H1 (cell line): ENCODE data around the gene CGB7. TPM values are rescaled to one million over a fixed set of nuclear protein-coding genes. Genes with fewer than 3 reads are reported as not detected.

Experiments used
- CTCF ChIA-PET: fragments of 300-600 bp; sonication (Branson Sonifier 250); formaldehyde crosslinking; loops from one replicate; lab custom pipeline; 2021; ENCODE audit not compliant: partially characterized antibody; lab: Charles Lee
- POLR2A ChIA-PET: fragments of 300-600 bp; sonication (Branson Sonifier 250); formaldehyde crosslinking; loops from one replicate; lab custom pipeline; 2021; ENCODE audit warnings: inconsistent platforms; ENCODE audit not compliant: partially characterized antibody; lab: Charles Lee
- DNase-seq, 2 experiments: peaks; one replicate each; pipeline versions ENCODE4 v3.0.0 to v3.0.0-alpha.2; 2010 to 2022; ENCODE audit warnings: low spot score in 2 of 2, low read depth in 1 of 2, mixed read lengths in 1 of 2
- FAIRE-seq: peaks from 2 replicates; lab custom pipeline; 2011; peaks lifted over from hg19 to GRCh38; lab: Jason Lieb, UNC
- H2AFZ ChIP-seq: 2 replicates; pipeline ENCODE4 v1.8.1; 2012; ENCODE audit warnings: low read length, inconsistent platforms
- H2AK5ac ChIP-seq: 2 replicates; pipeline ENCODE4 v1.6.1; 2013; ENCODE audit warnings: low read depth, low read length
- H2BK120ac ChIP-seq: replicated peaks from 2 replicates; pipeline ENCODE3; 2013; ENCODE audit warnings: low read depth, low read length, inconsistent platforms
- H2BK12ac ChIP-seq: 2 replicates; pipeline ENCODE4 v1.6.1; 2013; ENCODE audit warnings: low read depth, low read length
- H2BK15ac ChIP-seq: 2 replicates; pipeline ENCODE4 v1.6.1; 2013; ENCODE audit warnings: low read length
- H2BK20ac ChIP-seq: 2 replicates; pipeline ENCODE4 v1.6.1; 2013; ENCODE audit warnings: low read length
- H2BK5ac ChIP-seq: 2 replicates; pipeline ENCODE4 v1.6.1; 2013; ENCODE audit warnings: low read depth, low read length
- H3K14ac ChIP-seq: 2 replicates; pipeline ENCODE4 v1.6.1; 2013; ENCODE audit warnings: inconsistent platforms; ENCODE audit not compliant: insufficient read length
- H3K18ac ChIP-seq: 2 replicates; pipeline ENCODE4 v1.6.1; 2013; ENCODE audit warnings: low read length; ENCODE audit errors: extremely low read depth
- H3K23ac ChIP-seq: 2 replicates; pipeline ENCODE4 v1.6.1; 2013; ENCODE audit warnings: inconsistent platforms; ENCODE audit not compliant: insufficient read length
- H3K23me2 ChIP-seq: 2 replicates; pipeline ENCODE4 v1.6.1; 2013; ENCODE audit warnings: low read depth, low read length
- H3K27ac ChIP-seq: 2 replicates; pipeline ENCODE4 v1.6.1; 2011; ENCODE audit warnings: low read depth, low read length, inconsistent platforms
- H3K27me3 ChIP-seq, 4 experiments: replicated peaks in 1 of 4; 1 replicate in 1 of 4; 2 replicates in 3 of 4; pipeline versions ENCODE4 v1.6.1 to v1.8.1; 2011 to 2013; ENCODE audit warnings: low read length in 3 of 4, mild to moderate bottlenecking in 3 of 4, inconsistent platforms in 2 of 4, mixed read lengths in 2 of 4, moderate library complexity in 1 of 4; ENCODE audit not compliant: control insufficient read depth in 3 of 4, insufficient read depth in 3 of 4; ENCODE audit errors: extremely low read depth in 1 of 4
- H3K36me3 ChIP-seq, 4 experiments: 2 replicates each; pipeline versions ENCODE4 v1.6.1 to v1.8.1; 2011 to 2013; ENCODE audit warnings: mild to moderate bottlenecking in 4 of 4, low read length in 3 of 4, moderate library complexity in 2 of 4, control low read depth in 1 of 4, inconsistent platforms in 1 of 4; ENCODE audit not compliant: insufficient read depth in 4 of 4, control insufficient read depth in 2 of 4
- H3K4ac ChIP-seq: replicated peaks from 2 replicates; pipeline ENCODE3; 2013; ENCODE audit warnings: low read length, low read depth, mixed read lengths, inconsistent platforms; ENCODE audit not compliant: insufficient read length
- H3K4me1 ChIP-seq, 4 experiments: replicated peaks in 1 of 4; 1 replicate in 1 of 4; 2 replicates in 3 of 4; pipeline versions ENCODE4 v1.6.1 to v1.8.1; 2011 to 2013; ENCODE audit warnings: low read length in 3 of 4, inconsistent platforms in 2 of 4, mixed read lengths in 1 of 4; ENCODE audit not compliant: insufficient read depth in 4 of 4, control insufficient read depth in 3 of 4
- H3K4me2 ChIP-seq, 2 experiments: 2 replicates each; pipeline versions ENCODE4 v1.6.1 to v1.8.1; 2011 to 2013; ENCODE audit warnings: low read depth in 2 of 2, low read length in 2 of 2, control low read depth in 1 of 2, inconsistent platforms in 1 of 2, mild to moderate bottlenecking in 1 of 2; ENCODE audit not compliant: insufficient read depth in 1 of 2
- H3K4me3 ChIP-seq, 4 experiments: fragments of 200-600, 300-600 bp in 1 of 4; sonication (generic), shearing (Covaris generic), sonication (Bioruptor Twin) in 1 of 4; 2 replicates each; pipeline versions ENCODE4 v1.5.1 to v1.8.1; 2011 to 2016; ENCODE audit warnings: low read length in 4 of 4, low read depth in 3 of 4, control low read depth in 2 of 4, inconsistent platforms in 2 of 4, mild to moderate bottlenecking in 2 of 4, mixed read lengths in 1 of 4, moderate library complexity in 1 of 4; ENCODE audit not compliant: insufficient read depth in 2 of 4; ENCODE audit errors: extremely low read depth in 1 of 4
- H3K56ac ChIP-seq: replicated peaks from 2 replicates; pipeline ENCODE3; 2013; ENCODE audit warnings: low read depth, mild to moderate bottlenecking, mixed read lengths, low read length, inconsistent platforms; ENCODE audit not compliant: insufficient read length
- H3K79me1 ChIP-seq: 2 replicates; pipeline ENCODE4 v1.6.1; 2013; ENCODE audit warnings: low read depth, low read length, control low read depth
- H3K79me2 ChIP-seq, 2 experiments: 2 replicates each; pipeline versions ENCODE4 v1.6.1 to v1.8.1; 2012 to 2013; ENCODE audit warnings: low read length in 2 of 2, mild to moderate bottlenecking in 2 of 2, inconsistent platforms in 1 of 2; ENCODE audit not compliant: insufficient read depth in 2 of 2, control insufficient read depth in 1 of 2
- H3K9ac ChIP-seq, 4 experiments: replicated peaks in 1 of 4; 1 replicate in 1 of 4; 2 replicates in 3 of 4; pipeline versions ENCODE4 v1.6.1 to v1.8.1; 2011 to 2013; ENCODE audit warnings: low read depth in 3 of 4, low read length in 3 of 4, control low read depth in 2 of 4, mild to moderate bottlenecking in 2 of 4, moderate library complexity in 2 of 4, inconsistent platforms in 1 of 4; ENCODE audit errors: extremely low read depth in 1 of 4
- H3K9me3 ChIP-seq, 2 experiments: 2 replicates each; pipeline versions ENCODE4 v1.6.1 to v1.8.1; 2012 to 2013; ENCODE audit warnings: mild to moderate bottlenecking in 2 of 2, moderate library complexity in 2 of 2, control low read depth in 1 of 2, inconsistent platforms in 1 of 2, low read depth in 1 of 2, low read length in 1 of 2, mixed read lengths in 1 of 2; ENCODE audit not compliant: insufficient read depth in 2 of 2
- H4K20me1 ChIP-seq, 2 experiments: replicated peaks in 1 of 2; 2 replicates each; pipeline versions ENCODE3 to v1.8.1; 2011 to 2013; ENCODE audit warnings: inconsistent platforms in 2 of 2, low read length in 2 of 2, mild to moderate bottlenecking in 1 of 2; ENCODE audit not compliant: insufficient read depth in 2 of 2, control insufficient read depth in 1 of 2
- H4K5ac ChIP-seq: 2 replicates; pipeline ENCODE4 v1.6.1; 2013; ENCODE audit warnings: low read length, low read depth, mixed read lengths, inconsistent platforms; ENCODE audit not compliant: insufficient read length
- H4K8ac ChIP-seq: 2 replicates; pipeline ENCODE4 v1.8.0; 2013; ENCODE audit warnings: mild to moderate bottlenecking, moderate library complexity, low read length, inconsistent platforms; ENCODE audit not compliant: insufficient read depth; ENCODE audit errors: extremely low read depth
- H4K91ac ChIP-seq: replicated peaks from 2 replicates; pipeline ENCODE3; 2013; ENCODE audit warnings: low read length, mixed read lengths, inconsistent platforms; ENCODE audit not compliant: insufficient read length
- JUND ChIP-seq: IDR thresholded peaks from 2 replicates; pipeline ENCODE4 v1.6.1; 2011; ENCODE audit warnings: mild to moderate bottlenecking, improper control_type of control experiment, low read length
- NANOG ChIP-seq: IDR thresholded peaks from 2 replicates; pipeline ENCODE4 v1.6.1; 2011; ENCODE audit warnings: low read length, low read depth, mild to moderate bottlenecking, inconsistent platforms; ENCODE audit not compliant: insufficient read depth, poor library complexity, severe bottlenecking
- SP4 ChIP-seq: IDR thresholded peaks from 2 replicates; pipeline ENCODE4 v1.6.1; 2012; ENCODE audit warnings: low read length, inconsistent platforms
- WGBS, 2 experiments: shearing (Covaris generic) in 1 of 2; methylation state at CpG; one replicate each; pipeline versions ENCODE4 v1.1.6 to v1.1.7; 2013 to 2015; ENCODE audit warnings: low lambda C conversion rate in 2 of 2, mixed read lengths in 2 of 2, inconsistent platforms in 1 of 2, low coverage in 1 of 2, missing lambda C conversion rate in 1 of 2; ENCODE audit not compliant: insufficient replicate concordance in 2 of 2, insufficient coverage in 1 of 2, insufficient read length in 1 of 2; ENCODE audit errors: extremely low coverage in 1 of 2, missing lambda C conversion rate in 1 of 2; 5-methylcytosine and 5-hydroxymethylcytosine counted together
- polyA plus RNA-seq, 7 experiments: library from polyadenylated mRNA; depleted of rRNA in 3 of 7; stranded (reverse) in 5 of 7; unstranded in 2 of 7; fragments of >200 nt in 5 of 7; fragments of 200-250 nt in 2 of 7; gene quantifications; 1 replicate in 5 of 7; 2 replicates in 1 of 7; 4 replicates in 1 of 7; pipeline versions ENCODE4 v1.2.1 to v1.2.3, GENCODE V29; 2011 to 2013; ENCODE audit warnings: missing spikeins in 2 of 7, mixed read lengths in 2 of 7
- total RNA-seq: library from RNA; stranded (reverse); fragmentation: NEBNext Ultra II Directional; extraction: Animal tissue kit (Norgen Biotek cat#: 25700); gene quantifications from 2 replicates; pipeline ENCODE4 v1.2.1, GENCODE V29; 2021

The CGB7 gene
- total and polyA plus RNA-seq, 2 of the 8 experiments (the other 6 are each of a cell fraction or from before 2014, with no cell fraction given): 1.2 to 2.2 TPM

GRCh38 chr19:49065905-49066512 lies 8.5 kb upstream of the CGB7 start:
- Histone ChIP-seq H2BK5ac (peak overlapping the region; percentile 35; the same call in 1 of the 2 replicates), H4K20me1 (no peaks in the 10 kb centered on the region), H2BK15ac (no peak overlapping the region), H3K27ac (no peak overlapping the region), H4K5ac (peak overlapping the region; percentile 13), H2BK12ac (0 out of 2 replicates have a peak overlapping the region, but pooled peaks have one; percentile 50), H3K36me3 (no peaks in the 10 kb centered on the region), H4K91ac (peak overlapping the region; percentile 25), H3K18ac (no peak overlapping the region; the same call in 1 of the 2 replicates), H3K27me3 (peaks cover 8 to 54% (median 46%) of the 10 kb centered on the region in 4 experiments), H2BK120ac (no peak overlapping the region), H3K23ac (no peak overlapping the region), H4K8ac (no peak overlapping the region), H2AFZ (no peak overlapping the region), H3K9me3 (no peaks in the 10 kb centered on the region; a peak in 1 of 4 replicates), H3K9ac (no peak overlapping the region), H3K23me2 (peaks cover 8% of the 10 kb centered on the region), H2AK5ac (no peak overlapping the region), H3K79me2 (no peaks in the 10 kb centered on the region), H3K4ac (peak overlapping the region; percentile 32), H2BK20ac (no peak overlapping the region), H3K4me1 (peaks cover 0 to 22% (median 17%) of the 10 kb centered on the region in 4 experiments; a peak in 6 of 7 replicates), H3K56ac (no peak overlapping the region), H3K4me3 (peak overlapping the region in 2 of 4 experiments; percentile 28 to 45; a peak in 4 of 8 replicates), H3K79me1 (no peaks in the 10 kb centered on the region), H3K4me2 (peak overlapping the region; percentile 88 to 90), H3K14ac (no peak overlapping the region)
- WGBS, 2 experiments: 57% methylated on average over 12 of the region's 13 CpGs; no CpG with 5 or more reads in 1 of the 2 experiments
- ChIA-PET CTCF (interaction anchor here (1.0 to 1.8 kb wide), 6 partner anchors 9 to 80 kb away, joined by 3 to 7 read pairs (median 4); partner anchors contain the start of genes GYS1 and RUVBL2), POLR2A (interaction anchor here (1.0 to 1.5 kb wide), 2 partner anchors 12 to 52 kb away, joined by 3 read pairs; no protein-coding TSS in a partner anchor)
- no peak for TF ChIP-seq SP4
- TF ChIP-seq JUND: no peak
- no peak for TF ChIP-seq NANOG
- DNase-seq (no peak), FAIRE-seq (no peak)
